ENCODE results near the gene RBFOX2. TPM values are rescaled to one million over a fixed set of nuclear protein-coding genes. Genes with fewer than 3 reads are reported as not detected.
"Not testable (repeated sequence)": the region's sequence is repeated elsewhere in the genome, so short reads cannot be mapped to it uniquely, and the experiment has no call there.

The RBFOX2 gene
- total and polyA plus RNA-seq, 10 of the 15 experiments (the other 5 are each of a cell fraction or from before 2014, with no cell fraction given) = 0.01 to 2.7 (median 0.17) TPM; not detected in 4

DNA sequence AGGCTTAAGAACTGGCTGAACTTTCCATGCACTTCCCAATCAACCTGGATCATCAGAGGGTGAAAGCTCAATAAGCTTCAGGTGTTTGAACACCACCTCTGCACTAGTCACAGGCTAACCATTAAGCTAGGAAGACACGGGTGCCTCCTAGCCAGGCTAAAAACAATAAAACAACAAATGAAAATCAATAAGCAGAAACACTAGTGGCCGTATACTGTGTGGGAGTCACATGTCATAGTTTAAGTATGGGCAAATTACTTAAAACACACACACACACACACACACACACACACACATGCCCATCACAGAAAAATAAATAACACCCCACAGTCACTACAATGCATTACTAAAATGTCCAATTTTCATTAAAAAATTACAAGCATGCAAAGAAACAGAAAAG, 225.7 kb downstream of the RBFOX2 start:
- Histone ChIP-seq H3K79me2 (ENCODE audit: control insufficient read depth, insufficient read depth, low read length) (no peaks in the 10 kb centered on the region), H3K9me3 (replicated peaks; ENCODE audit: control insufficient read depth, insufficient read depth, low read length) (no peaks in the 10 kb centered on the region), H2AFZ (ENCODE audit: control insufficient read depth, low read depth, low read length) (no peak overlapping the region), H3K9ac (ENCODE audit: control insufficient read depth, insufficient read depth, low read length) (no peak overlapping the region), H3K36me3 (ENCODE audit: control insufficient read depth in 2 of 2, insufficient read depth in 2 of 2, low read length in 1 of 2) (no peaks in the 10 kb centered on the region), H3K27ac (ENCODE audit: control insufficient read depth, insufficient read depth) (no peak overlapping the region), H3K27me3 (replicated peaks in 1 of 2; ENCODE audit: control insufficient read depth in 2 of 2, insufficient read depth in 2 of 2, low read length in 1 of 2) (no peaks in the 10 kb centered on the region), H3K4me3 (no peak overlapping the region), H3K4me2 (ENCODE audit: control insufficient read depth, insufficient read depth) (no peak overlapping the region), H3K4me1 (ENCODE audit: control insufficient read depth, insufficient read depth, low read length) (no peaks in the 10 kb centered on the region), H4K20me1 (ENCODE audit: control insufficient read depth, insufficient read depth) (no peaks in the 10 kb centered on the region)
- ChIA-PET RAD21 (ENCODE audit: unreplicated experiment) (no interaction called here), CTCF (no interaction called here), SMC1A (ENCODE audit: uncharacterized antibody, unreplicated experiment) (no interaction called here), POLR2A (interaction anchor here (0.6 kb wide), 1 partner anchor 140 kb away, joined by 3 read pairs; no protein-coding TSS in a partner anchor)
- no peak for TF ChIP-seq CREB1 (IDR thresholded peaks at IDR 0.05; ENCODE audit: low read depth)
- no peak for TF ChIP-seq IKZF1 (conservative IDR thresholded peaks at IDR 0.05)
- TF ChIP-seq FOXK2 (IDR thresholded peaks at IDR 0.05) = no peak
- TF ChIP-seq JUND (IDR thresholded peaks at IDR 0.05; ENCODE audit: low read depth, low read length) = no peak
- TF ChIP-seq WRNIP1 (IDR thresholded peaks at IDR 0.05; ENCODE audit: borderline replicate concordance, low read depth, low read length) = no peak
- no peak for TF ChIP-seq ZNF207 (IDR thresholded peaks at IDR 0.05; ENCODE audit: borderline replicate concordance)
- TF ChIP-seq GATAD2B (conservative IDR thresholded peaks at IDR 0.05; ENCODE audit: low read depth) = no peak
- no peak for TF ChIP-seq SUPT20H (IDR thresholded peaks at IDR 0.05; ENCODE audit: borderline replicate concordance, control insufficient read depth, low read depth, low read length)
- TF ChIP-seq KLF5 (IDR thresholded peaks at IDR 0.05; ENCODE audit: partially characterized antibody) = no peak
- no TSS peak for BruUV-seq (replicated peaks)
- FAIRE-seq = no peak
- DNase-seq (ENCODE audit: low read depth, low spot score) = no peak
- in situ Hi-C loops (cut with MboI) = no loop called here
- ATAC-seq = no peak
- 6% methylated on average over 2 of the region's 2 CpGs for WGBS (ENCODE audit: insufficient coverage, insufficient replicate concordance, low lambda C conversion rate, missing lambda C conversion rate)
- intact Hi-C loops (cut with micrococcal nuclease; ENCODE audit: unreplicated experiment) = no loop called here

- POLR2A ChIA-PET; H2AFZ ChIP-seq (ENCODE audit: control insufficient read depth, low read depth, low read length); CTCF ChIA-PET; H3K4me3 ChIP-seq; intact Hi-C loops (cut with micrococcal nuclease; ENCODE audit: unreplicated experiment); H4K20me1 ChIP-seq (ENCODE audit: control insufficient read depth, insufficient read depth); RAD21 ChIA-PET (ENCODE audit: unreplicated experiment); H3K4me1 ChIP-seq (ENCODE audit: control insufficient read depth, insufficient read depth, low read length); in situ Hi-C loops (cut with MboI); SMC1A ChIA-PET (ENCODE audit: uncharacterized antibody, unreplicated experiment); H3K9me3 ChIP-seq (replicated peaks; ENCODE audit: control insufficient read depth, insufficient read depth, low read length); H3K9ac ChIP-seq (ENCODE audit: control insufficient read depth, insufficient read depth, low read length); FAIRE-seq; H3K4me2 ChIP-seq (ENCODE audit: control insufficient read depth, insufficient read depth); ATAC-seq; H3K27ac ChIP-seq (ENCODE audit: control insufficient read depth, insufficient read depth); H3K79me2 ChIP-seq (ENCODE audit: control insufficient read depth, insufficient read depth, low read length); DNase-seq (ENCODE audit: low read depth, low spot score); H3K27me3 ChIP-seq (replicated peaks in 1 of 2; ENCODE audit: control insufficient read depth in 2 of 2, insufficient read depth in 2 of 2, low read length in 1 of 2); H3K36me3 ChIP-seq (ENCODE audit: control insufficient read depth in 2 of 2, insufficient read depth in 2 of 2, low read length in 1 of 2); BruUV-seq (replicated peaks): not testable (repeated sequence)
- 60% methylated on average over 3 of the region's 3 CpGs for WGBS (ENCODE audit: insufficient coverage, insufficient replicate concordance, low lambda C conversion rate, missing lambda C conversion rate)
Measured at GRCh38 chr22:35801301-35801700, 227.3 kb downstream of the RBFOX2 start.

Data from GM12878 (cell line).